Umbilical cord (tissue), 2 donors: ENCODE data around the gene EIF3B. TPM values are rescaled to one million over a fixed set of nuclear protein-coding genes. Genes with fewer than 3 reads are reported as not detected.
"Not testable (repeated sequence)": the region's sequence is repeated elsewhere in the genome, so short reads cannot be mapped to it uniquely, and the experiment has no call there.

Experiments used
- DNase-seq: peaks from one replicate; pipeline ENCODE4 v3.0.0-alpha.2; 2015; ENCODE audit warnings: low spot score
- total RNA-seq: library from RNA; depleted of rRNA; stranded (reverse); fragments of >200 nt; gene quantifications from one replicate; pipeline ENCODE4 v1.2.3, GENCODE V29; 2014; ENCODE audit warnings: low replicate concordance; ENCODE audit not compliant: insufficient read depth

The EIF3B gene
- total RNA-seq, 1 donor from 2014 or later: 102 TPM

DNA sequence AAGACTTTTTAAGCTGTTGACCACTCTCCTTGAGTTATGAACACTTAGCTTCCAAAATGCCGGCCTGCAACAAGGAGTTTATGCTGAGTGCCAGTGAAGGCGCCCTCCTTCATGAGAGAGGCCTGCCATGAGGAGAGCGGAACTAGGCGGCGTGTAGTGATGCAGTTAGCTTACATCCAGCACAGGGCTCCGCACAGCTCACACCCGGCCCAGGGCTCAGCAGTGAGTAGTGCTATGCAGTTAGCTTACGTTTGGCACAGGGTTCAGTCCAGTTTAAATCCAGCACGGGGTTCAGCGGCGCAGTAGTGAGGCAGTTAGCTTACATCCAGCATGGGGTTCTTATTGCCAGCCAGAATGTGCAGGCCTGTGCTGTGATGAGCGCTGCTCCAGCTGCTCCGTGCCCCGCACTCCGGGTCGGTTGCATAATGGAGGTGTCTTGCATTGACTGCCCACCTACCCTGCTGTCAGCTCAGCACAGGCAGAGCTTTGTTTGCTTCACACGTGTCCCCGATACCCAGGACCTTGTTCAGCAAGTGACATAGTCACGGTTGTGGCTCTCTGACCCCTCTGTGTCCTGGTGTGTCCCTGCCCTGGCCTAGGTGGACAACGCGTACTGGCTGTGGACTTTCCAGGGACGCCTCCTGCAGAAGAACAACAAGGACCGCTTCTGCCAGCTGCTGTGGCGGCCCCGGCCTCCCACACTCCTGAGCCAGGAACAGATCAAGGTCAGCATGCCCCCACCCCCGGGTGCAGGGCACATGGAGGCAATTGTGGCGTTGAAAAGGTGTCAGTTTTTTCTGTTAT lies 21.9 kb downstream of the EIF3B start:
- no peak for DNase-seq

DNA sequence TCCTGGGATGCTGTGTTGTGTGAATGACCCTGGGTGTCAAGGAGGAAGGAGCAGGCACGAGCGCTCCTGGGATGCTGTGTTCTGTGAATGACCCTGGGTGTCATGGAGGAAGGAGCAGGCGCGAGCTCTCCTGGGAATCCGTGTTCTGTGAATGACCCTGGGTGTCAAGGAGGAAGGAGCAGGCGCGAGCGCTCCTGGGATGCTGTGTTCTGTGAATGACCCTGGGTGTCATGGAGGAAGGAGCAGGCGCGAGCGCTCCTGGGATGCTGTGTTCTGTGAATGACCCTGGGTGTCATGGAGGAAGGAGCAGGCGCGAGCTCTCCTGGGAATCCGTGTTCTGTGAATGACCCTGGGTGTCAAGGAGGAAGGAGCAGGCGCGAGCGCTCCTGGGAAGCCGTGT lies 22.9 kb downstream of the EIF3B start:
- not testable (repeated sequence) for DNase-seq

- DNase-seq: not testable (repeated sequence)
These were observed 23.5 kb downstream of the EIF3B start for GRCh38 chr7:2378125-2378524.

- DNase-seq: no peak
These were observed 24.5 kb downstream of the EIF3B start for GRCh38 chr7:2379161-2379560.

DNA sequence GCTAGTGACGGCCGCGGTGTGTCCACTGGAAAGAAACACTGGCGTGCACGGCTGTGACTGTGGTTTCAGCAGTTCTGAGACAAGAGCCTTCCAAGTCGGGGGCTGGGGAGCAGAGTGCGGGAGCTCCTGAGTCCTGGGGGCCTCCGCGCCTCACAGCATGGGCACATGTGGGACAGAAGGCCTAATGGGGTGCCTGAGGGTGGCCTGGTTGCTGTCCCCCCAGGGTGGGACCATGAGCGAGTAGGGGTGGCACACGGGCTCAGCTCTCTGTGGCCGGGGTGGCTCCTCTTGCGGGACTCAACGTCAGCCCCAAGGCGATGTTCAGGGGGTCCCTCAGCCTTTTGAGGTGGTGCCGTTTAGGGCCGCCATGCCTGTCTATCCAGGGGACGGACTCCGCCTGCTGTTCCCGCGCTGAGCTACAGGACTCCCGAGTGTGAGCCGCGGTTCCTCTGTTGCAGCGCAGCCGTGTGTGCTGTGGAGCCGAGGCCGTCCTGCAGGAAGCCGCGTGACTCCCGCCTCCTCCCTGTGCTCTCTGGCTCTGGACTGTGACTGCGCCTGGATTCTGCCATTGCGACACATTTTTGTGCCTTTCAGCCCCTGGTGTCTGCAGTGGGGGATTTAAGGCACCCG lies 25.3 kb downstream of the EIF3B start:
- DNase-seq: no peak

DNA sequence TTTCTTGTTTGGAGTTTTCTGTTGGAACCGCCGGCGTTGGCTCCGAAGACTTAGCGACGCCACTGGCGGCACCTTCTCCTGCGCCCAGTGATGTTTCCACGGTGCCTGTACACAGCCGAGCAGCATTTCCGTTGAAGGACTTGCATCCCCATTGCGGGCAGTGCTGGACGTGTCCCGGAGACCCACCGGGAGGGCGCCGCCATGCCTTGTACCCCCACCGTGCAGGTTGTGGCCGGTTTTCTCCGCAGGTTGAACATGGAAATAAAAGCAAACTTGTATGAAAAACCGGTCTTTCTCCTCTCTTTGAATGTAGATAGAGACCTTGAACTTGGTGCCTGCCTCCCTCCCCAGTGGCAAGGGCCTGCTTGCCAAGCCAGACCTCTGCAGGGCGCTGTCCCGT lies 25.8 kb downstream of the EIF3B start:
- no peak for DNase-seq

- no peak for DNase-seq
These were observed 26.6 kb downstream of the EIF3B start for GRCh38 chr7:2381227-2381626.

- DNase-seq: no peak
These were observed 27.4 kb downstream of the EIF3B start for GRCh38 chr7:2381881-2382509.

GRCh38 chr7:2383543-2384274 lies 29.1 kb downstream of the EIF3B start:
- no peak for DNase-seq

DNA sequence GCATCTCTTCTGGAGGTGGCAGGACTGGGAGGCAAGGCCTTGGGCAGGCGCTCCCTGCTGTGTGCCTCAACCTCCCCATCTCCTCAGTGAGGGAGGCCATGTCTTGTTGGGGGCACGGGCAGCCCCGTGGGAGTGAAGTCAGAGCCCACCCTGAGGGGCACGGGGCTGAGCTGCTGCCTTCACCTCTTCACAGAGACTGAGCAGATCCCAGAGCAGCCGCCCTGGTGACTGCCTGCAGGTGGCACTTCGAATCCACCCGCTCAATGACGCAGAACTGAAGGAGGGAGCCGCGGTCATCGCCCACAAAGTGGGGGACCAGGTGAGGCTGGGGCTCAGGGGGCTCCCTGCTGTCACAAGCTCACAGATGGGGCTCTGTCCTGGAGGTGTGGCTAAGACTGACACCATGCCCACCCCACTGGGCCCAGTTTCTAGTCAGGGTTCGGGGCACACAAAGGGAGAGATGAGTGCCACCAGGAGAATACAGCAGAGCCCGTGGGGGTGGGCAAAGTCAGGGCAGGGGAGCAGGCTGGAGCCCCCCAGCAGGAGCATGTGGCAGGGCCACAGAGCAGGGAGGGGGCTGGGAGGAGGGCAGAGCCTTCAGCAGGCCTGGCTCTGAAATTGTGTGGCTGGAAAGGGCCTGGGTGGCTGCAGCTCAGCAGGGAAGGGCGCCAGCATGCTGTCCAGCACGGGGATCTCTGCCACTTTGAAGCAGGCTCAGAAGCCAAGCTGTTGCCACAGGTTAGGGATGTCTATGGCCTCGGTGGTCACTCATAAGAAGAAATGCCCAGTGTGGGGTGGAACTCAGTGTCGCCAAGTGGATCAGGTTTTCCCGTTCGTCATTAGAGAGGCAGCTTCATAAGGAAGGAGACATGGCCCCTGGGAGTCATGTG lies 30.0 kb downstream of the EIF3B start:
- no peak for DNase-seq

- DNase-seq: not testable (repeated sequence)
These were observed 31.5 kb downstream of the EIF3B start for GRCh38 chr7:2386122-2386521.

- no peak for DNase-seq
These were observed 32.5 kb downstream of the EIF3B start for GRCh38 chr7:2386964-2387669.

- no peak for DNase-seq
These were observed 33.4 kb downstream of the EIF3B start for GRCh38 chr7:2387897-2388636.

DNA sequence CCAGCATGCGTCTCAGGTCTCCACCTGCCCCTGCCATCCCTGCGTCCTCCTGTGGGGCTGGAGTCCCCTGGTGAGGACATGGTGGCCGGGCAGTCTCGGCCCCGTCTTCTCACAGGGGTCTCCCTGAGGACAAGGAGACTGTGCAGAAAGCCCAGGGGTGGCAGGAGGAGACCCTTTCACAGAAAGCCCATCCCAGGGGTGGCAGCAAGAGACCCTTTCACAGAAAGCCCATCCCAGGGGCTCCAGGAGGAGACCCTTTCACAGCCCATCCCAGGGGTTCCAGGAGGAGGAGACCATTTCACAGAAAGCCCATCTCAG lies 34.0 kb downstream of the EIF3B start:
- no peak for DNase-seq

DNA sequence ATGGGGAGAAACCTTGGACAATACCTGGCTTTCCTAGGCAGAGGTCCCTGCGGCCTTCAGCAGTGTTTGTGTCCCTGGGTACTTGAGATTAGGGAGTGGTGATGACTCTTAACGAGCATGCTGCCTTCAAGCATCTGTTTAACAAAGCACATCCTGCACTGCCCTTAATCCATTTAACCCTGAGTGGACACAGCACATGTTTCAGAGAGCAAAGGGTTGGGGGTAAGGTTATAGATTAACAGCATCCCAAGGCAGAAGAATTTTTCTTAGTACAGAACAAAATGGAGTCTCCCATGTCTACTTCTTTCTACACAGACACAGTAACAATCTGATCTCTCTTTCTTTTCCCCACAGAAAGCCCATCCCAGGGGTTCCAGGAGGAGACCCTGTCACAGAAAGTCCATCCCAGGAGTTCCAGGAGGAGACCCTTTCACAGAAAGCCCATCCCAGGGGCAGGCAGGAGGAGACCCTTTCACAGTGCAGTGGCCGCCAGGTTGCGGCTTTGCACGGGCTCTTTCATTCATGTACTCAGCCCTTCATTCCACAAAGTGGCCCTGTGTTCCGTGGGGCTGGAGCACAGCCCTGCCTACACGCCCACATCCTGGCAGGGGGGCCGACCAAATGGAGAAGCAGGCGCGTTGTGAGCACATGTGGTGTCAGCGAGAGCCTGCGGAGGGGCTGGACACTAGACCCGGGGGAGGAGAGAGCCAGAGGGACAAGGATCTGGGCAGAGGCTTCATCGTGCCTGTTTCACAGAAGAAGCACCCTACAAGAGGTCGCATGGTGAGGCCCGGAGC lies 35.6 kb downstream of the EIF3B start:
- not testable (repeated sequence) for DNase-seq

DNA sequence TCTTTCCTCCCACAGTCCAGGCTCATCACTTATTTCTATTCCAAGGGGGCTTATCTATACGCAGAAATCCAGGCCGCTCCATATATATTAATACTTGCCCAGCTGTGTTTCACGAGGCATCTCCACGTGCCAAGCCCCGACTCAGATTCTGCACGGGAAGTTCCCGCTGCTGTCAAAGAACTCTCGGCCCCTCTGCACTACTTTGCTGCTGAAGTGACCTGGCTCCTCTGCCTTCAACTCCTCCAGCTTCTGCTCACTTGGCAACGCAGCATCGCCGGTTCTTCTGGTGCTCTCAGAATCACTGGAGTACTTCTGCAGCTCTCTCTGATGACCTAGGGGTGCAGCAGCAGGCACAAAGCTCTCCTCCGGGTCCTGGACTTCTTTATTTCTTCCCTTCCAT lies 39.1 kb downstream of the EIF3B start:
- DNase-seq: peak; percentile 49

DNA sequence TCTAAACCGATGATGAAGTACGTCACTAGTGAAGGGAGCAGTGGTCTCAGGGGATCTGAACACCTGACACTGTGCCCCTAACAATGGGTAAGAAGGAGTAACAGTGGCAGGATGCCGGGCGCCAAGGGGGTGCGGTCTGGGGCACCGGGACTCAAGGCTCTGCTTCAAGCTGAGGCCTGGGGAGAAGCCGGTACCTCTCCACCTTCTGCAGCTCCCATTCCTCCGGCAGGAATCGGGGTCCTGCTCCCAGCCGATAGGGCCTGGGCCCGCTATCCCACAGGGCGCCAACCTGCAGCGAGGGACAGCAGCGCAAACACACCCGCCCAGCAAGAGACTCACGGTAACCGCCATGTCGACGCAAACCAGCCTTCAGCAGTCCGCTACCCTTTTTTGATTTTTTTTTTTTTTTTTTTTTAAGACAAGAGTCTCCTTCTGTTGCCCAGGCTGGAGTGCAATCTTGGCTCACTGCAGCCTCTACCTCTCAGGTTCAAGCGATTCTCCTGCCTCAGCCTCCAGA lies 40.0 kb downstream of the EIF3B start:
- DNase-seq: no peak

DNA sequence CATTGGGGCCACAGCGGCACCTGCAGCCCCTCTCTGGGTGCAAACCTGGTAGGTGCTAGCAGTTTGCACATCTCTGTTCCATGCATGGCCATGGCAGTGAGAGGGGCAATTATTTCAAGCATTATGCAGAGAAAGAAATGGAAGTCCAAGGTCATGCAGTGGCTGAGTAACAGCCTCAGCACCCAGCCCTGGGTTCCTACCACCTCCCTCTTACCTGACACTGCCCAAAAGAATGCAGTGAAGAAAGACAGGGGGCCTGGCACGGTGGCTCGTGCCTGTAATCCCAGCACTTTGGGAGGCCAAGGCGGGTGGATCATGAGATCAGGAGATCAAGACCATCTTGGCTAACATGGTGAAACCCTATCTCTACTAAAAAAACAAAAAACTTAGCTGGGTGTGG lies 43.9 kb downstream of the EIF3B start:
- no peak for DNase-seq
